Hippocampal formation (tissue), 2 donors: ENCODE measurements around the gene SRMS.
A peak's percentile ranks its signal among the peaks of the same experiment; 100 is the strongest.
"Not testable (repeated sequence)": the region's sequence is repeated elsewhere in the genome, so short reads cannot be mapped to it uniquely, and the experiment has no call there.

ENCODE experiments used
- DNase-seq, 2 donors: peaks; one replicate each; lab custom pipeline; 2025; lab: John Stamatoyannopoulos, UW

The SRMS gene

DNA sequence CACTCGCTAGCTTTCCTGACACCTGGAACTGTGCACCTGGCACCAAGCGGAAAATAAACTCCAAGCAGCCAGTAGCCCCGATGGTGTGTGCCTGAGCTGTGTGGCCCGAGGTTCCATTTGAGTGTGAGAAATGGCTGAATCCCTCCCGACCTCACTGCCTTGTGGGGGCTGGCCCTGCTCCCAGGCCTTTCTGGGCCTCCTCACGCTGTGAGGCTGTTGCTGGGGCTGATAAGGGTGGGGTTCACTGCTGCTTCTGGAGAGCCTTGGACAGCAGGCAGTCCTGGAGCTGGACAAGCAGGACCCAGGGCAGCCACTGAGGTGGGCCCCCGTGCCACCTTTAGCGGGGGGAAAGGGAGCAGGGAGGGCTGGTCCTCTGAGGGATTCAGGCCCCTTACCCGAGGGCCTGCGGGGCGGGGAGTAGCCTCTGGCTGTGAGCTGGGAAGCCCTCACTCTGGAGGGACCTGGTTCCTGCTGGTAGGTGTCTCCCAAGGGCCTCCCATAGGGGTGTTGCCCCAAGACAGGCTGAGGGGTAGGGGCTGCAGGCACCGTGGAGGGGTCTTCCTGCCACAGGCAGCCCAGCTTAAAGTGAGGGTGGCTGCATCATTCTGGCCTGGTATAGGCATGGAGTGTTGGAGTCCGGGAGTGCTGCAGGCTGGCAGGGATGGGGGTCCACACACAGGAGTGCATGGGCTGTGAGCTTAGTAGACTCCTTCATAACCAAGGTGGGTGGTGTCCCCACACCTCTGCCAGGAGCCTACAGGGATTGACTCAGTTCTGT is 25.3 kb downstream of the SRMS start:
- no peak for DNase-seq

DNA sequence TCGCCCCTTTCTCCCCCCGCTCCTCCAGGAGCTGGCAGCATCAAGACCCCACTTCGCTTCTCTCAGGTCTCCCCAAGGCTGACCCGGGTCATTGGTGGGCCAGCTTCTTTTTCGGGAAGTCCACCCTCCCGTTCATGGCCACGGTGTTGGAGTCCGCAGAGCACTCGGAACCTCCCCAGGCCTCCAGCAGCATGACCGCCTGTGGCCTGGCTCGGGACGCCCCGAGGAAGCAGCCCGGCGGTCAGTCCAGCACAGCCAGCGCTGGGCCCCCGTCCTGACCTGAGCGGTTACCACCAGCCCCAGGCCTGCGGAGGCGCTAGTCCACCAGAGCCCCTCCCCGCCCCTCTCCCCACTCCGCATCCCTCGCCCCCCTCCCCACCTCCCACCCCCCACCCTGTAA is 25.9 kb downstream of the SRMS start:
- no peak for DNase-seq

DNA sequence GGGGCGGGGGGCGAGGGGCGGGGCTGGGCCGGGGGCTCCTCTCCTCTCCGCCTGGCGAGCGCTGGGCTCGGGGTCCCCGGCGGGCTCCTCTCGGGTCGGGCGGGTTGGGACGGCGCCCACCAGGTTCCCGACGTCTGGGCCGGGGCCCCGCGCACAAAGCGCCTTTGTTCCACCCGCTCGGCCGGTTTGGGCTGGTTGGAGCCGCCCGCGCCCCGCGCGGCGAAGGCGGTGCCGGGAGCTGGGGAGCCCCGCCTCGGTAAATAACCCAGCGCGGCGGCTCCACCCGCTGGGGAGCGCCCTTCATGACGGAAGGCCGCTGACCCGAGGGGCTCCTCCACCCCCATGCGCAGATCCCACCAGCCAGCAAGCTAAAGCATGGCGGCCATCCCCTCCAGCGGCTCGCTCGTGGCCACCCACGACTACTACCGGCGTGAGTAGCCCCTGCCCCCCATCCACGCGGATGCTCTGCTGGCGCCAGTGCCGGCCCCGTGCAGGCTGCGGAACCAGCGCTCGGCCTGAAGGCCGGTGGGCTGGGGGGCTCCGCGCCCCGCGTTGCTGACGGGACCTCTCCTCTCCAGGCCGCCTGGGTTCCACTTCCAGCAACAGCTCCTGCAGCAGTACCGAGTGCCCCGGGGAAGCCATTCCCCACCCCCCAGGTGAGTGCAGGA is 26.5 kb downstream of the SRMS start:
- DNase-seq, result peak; percentile 56 to 67

DNA sequence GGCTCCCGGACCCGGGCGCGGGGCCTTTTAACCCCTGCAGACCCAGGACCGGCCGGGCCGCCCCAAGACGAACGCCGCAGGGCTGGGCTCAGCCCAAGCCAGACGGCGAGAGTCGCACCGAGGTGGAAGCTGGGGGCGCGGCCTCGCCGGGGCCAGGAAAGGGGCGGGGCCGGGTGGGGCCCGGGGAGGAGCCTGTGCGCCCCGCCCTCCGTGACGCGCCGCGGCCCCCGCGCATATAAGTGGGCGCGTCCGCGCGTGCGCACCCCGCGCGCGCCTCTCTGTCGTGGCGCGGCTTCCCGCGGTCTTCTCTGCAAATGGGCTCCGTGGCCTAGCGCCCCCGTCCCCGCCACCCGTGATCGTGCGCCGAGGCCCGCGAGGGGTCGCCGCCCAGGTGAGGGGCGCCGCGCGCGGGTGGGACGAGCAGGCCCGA is 27.0 kb downstream of the SRMS start, which contains the start of gene PPDPF:
PPDPF (plus strand) TSS at position 262 of the 430 bp plus-strand sequence. CDS start 544 bp downstream, outside the sequence.
- DNase-seq, result peak; percentile 59 to 78

DNA sequence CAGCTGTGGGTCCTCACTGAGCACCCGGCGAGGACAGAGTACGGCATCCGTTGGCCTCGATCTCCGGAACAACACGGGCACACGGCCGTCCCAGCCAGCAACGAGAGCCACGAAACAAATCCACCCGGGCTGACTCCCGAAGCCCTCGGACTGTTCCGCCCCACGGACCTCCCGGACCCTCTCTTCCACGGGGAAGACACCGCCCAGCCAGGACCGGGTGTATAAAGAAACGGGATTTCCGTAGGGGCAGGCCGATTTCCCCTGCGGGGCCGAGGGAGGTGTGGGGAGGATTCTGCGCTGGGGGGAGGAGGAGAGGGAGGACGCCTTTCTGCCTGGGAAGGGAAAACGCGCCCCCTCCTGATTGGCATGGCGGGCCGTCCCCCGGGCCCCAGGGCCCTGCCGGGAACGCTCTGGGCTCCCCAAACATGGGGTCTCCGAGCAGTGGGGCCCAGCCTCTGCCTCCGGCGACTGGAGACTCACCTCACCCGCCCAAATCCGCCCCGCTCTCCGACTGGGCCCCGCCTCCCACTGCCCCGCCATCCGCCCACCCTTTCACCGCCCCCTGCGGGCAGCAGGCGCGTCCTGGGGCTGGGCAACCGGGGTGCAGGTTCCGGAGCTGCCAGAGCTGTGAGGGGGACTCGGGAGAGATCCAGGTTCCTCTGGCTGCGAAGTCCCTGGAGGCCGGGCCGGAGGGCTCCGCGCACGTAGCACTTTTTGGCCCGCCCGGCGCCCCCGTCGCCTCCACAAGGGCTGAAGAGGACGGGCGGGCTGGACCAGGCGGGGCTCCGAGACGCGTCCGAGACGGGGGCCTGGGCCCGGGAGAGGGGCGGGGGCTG is 27.7 kb downstream of the SRMS start:
- DNase-seq, result peak in 1 of 2 donors; percentile 13

DNA sequence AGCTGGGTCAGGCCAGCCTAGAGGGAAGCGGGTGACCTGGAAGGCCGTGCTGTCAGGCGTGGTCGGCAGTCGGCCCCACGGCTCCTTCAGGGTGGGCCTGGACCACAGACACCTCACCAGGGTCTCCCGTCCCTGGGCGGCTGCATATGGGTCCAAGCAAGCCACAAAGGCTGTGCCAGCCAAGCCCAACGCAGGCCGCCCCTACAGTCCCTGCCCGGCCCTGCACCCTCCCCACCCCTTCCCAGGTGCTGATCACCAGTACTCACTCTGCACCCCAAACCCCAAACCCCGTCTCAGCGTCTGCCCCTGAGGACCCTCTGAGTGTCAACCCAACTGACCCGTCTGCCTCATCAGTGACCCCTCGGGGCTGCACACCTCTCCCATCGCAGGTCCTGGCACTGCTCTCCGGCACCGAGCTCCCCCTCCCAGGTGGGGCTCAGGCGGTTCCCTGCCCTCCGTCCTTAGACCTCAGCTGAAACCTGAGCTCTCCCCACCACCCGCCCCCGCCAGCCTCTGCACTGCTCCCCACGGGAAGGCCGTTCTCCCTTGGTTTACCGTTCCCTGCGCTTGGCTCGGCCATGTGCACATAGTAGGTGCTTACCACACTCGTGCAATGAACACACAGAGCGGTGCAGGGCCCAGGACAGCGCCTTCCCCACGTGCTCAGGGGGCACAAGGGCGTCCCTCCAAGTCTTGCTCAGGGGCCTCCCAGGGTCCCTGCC is 28.4 kb downstream of the SRMS start:
- DNase-seq, result no peak

DNA sequence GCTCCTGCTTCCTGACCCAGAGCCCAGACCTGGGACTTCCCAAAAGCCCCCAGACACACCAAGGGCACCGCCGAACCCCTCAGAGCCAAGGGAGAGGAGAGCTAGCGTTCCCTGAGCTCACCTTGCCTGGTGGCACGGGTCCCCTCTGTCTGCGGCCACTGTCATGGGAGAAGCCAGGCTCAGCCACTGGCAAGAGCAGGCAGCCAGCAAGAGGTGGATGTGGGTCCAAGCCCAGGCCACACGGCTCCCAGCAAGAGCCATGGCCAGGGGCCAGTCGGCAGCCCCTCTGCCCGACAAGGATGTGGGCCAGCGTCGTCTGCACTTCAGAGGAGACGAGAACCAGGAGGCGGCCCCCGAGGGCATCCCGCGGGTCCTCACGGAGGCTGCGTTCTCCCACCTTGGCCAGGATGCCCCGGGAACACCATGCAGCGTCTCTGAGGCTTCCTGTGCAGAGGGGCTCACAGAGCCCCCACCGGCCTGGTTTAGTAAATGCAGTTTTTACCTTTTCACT is 29.1 kb downstream of the SRMS start:
- no peak for DNase-seq

DNA sequence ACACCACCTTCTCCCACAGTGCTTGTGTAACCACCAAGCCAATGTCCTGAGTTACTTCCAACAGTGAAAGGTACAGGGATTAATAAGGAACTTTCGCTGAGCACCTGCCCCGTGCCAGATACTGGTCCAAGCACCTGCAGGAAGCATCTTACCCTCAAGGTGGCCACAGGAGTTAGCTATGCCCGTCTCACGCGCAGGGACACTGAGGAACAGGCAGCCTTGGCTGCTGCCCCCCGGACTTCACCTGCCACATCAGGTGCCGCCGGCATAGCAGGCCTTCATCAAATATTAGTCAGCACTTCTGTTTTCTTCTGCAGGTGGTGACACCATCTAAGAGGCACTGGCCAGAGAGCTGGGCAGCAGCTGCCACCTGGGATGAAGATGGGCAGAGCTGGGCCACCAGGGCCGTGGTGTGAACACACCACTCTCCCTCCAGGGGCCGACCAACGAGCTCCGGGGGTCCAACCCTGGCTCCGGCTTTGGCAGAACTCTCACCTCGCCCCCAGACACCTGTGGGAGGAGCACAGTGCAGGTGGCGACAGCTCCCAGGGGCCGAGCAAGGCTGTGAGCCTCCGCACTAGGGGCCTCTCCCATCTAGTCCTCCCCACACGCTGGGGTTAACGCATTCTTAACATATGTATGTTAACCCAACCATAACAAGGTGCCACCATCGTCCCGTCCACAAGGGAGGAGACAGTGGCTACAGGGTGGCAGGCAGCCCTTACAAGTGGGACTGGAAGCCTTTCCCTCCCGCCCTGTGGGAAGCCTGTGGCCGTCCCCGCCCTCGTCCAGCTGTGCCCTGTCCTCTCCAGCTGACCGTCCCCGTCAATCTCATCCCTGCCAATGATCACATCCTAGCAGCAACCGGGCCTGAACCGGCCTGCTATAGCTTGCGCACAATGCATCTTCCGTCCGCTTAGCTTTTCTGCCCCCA is 29.9 kb downstream of the SRMS start:
- DNase-seq, result no peak

DNA sequence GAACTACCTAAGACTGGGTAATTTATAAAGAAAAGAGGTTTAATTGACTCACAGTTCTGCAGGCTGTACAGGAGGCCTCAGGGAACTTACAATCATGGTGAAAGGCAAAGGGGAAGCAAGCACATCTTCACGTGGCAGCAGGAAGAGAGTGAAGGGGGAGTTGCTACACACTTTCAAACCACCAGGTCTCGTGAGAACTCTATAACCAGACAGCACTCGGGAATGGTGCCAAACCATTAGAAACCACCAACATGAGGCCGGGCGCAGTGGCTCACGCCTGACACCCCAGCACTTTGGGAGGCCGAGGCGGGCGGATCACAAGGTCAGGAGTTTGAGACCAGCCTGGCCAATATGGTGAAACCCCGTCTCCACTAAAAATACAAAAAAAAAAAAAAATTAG is 33.0 kb downstream of the SRMS start:
- DNase-seq, result not testable (repeated sequence)

DNA sequence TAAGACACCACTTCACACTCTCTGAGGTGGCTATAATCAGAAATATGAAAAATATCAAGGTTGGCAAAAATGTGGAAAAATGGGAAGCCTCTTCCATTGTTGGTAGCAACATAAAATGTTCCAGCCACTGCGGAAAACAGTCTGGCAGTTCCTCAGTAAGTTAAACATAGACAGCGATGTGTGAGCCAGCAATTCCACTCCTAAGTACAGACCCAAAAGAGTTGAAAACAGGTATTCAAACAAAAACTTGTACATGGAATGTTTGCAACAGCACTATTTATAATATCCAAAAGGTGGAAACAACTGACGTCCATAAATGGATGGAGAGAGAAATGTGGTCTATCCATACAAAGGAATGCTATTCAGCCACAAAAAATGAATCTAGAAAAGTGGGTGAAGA is 34.3 kb downstream of the SRMS start:
- DNase-seq, result no peak

DNA sequence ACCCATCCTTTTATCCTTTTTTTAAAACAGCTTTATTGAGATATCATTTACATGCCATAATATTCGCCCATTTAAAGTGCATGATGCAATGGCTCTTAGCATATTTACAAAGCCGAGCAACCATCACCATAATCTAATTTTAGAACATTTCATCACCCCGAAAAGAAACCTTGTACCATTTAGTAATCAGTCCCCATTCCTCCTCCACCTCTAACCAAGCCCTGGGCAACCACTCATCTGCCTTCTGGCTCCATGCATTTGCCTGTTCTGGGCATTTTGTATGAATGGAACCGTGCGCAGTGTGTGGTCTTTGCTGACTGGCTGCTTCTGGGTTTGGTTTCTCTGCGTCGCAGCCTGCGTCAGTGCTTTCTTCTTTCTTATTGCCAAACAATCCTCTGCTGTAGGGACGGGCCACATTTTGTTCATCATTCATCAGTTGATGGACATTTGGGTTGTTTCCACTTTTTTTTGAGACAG is 38.4 kb downstream of the SRMS start:
- DNase-seq, result no peak

DNA sequence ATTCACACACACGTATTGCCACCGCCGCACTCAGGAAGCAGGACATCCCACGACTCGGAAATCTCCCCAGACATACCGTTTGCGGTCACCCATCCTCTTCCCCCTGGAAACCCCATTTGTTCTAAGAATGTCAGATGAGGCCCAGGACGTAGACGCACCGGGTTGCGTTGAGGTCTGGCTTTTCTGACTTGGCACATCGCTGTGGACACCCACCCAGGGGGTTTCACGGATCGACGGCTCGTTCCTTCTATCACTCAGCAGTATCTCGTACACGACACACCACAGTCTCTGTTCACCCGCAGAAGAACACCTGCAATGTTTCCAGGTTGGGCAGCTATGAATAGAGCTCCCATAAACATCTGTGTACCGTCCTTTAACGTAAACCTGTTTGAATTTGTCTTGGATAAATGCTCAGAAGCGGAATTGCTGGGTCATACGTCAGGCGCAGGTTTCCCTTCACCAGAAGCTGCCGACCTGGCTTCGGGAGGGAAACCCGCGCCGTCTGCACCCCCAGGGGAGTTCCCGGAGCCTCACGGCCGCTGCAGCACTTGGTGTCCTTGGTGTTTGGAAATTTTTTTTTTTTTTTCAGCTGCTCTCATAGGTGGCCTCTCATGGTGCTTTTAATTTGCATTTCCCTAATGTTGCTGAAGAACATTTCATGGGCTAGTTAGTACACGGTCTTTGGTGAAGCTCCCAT is 39.3 kb downstream of the SRMS start:
- no peak for DNase-seq

DNA sequence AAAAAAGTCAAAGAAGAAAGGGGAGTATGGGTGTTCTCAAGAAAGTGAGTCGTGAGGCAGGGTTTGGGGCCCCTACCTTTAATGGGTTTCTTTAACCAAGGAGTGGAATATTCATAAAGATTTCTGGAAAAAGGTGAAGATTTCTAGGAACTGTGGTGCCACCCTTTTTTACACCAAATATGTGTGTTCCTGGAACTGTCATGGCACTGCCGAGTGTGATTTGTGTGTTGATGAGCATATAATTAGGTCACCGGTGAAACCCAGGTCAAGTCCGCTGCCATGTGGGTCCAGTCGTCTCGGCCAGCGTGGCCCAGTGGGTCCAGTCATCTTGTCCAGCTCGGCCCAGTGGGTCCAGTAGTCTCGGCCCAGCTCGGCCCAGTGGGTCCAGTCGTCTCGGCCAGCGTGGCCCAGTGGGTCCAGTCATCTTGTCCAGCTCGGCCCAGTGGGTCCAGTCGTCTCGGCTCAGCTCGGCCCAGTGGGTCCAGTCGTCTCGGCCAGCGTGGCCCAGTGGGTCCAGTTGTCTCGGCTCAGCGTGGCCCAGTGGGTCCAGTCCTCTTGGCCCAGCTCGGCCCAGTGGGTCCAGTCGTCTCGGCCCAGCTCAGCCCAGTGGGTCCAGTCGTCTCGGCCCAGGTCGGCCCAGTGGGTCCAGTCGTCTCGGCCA is 40.3 kb downstream of the SRMS start:
- DNase-seq, result no peak

DNA sequence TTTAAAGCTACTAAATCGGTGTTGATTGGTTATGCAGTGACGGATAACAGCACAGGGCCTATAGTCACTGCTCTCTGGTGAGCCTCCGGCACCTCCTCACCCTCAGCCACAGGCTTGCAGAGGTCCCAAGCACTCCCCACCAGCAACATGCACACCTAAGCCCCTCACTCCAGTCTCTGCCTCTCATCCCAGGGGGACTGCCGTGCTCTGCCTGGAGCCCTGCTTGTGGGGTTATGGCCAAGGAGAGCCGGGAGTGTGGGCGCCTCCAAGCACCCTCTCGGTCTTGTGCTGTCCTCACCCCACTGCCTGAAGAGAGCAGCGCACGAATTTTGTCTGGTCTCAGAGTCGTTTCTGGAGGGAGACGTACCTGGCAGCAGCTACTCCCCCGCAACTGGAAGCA is 41.8 kb downstream of the SRMS start:
- no peak for DNase-seq

DNA sequence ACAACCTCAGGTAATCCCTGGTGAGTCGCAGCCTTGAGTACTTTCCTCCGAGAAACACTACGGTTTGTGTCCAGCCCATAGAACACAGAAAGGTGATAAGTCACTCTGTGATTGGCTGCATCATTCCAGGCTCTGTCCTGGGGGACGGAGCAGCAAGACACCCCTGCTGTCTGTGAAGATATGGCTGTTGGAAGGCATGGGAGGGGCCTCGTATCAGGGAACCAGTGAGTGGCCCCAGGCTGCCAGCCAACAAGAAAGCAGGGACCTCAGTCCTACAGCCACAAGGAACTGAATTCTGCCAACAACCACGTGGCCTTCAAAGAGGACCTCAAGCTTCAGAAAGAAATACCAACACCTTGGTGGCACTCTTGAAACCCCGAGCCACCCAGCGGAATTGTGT is 42.3 kb downstream of the SRMS start:
- DNase-seq, result no peak

DNA sequence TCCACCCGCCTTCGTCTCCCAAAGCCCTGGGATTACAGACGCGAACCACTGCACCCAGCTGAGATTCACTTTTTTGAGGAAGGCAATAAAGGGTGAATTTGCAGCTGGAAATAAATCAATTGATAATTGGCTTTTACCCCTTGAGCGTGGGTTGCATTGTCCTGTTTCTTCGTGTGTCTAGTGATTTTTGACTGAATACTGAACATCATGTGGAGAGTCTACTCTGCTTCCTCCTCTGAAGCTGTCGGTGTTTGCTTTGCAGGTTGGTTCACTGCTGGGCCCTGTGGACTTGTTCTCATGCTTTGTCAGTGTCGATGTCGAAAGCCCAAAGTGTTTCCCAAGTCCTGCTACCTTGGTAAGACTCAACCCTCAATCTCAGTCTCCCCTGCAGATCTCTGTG is 42.9 kb downstream of the SRMS start:
- DNase-seq, result no peak

DNA sequence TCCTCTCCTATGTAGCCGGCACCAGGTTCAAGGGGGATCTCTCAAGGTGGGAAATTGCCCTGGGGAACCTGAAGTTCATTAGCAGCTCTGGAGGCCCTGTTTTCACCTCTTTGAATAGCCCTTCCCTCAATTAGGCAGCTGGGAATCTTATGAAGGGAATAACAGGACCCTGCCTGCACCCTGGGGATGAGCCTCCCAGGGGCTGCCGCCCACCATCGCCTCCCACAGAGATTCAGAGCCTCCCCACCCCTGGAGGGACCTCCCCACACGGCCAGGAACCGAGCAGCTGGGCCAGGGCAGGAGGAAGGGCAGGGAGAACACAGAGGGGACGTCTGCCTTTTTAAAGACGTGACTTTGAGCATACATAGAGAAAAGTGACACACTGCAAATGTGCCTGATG is 44.0 kb downstream of the SRMS start:
- no peak for DNase-seq

DNA sequence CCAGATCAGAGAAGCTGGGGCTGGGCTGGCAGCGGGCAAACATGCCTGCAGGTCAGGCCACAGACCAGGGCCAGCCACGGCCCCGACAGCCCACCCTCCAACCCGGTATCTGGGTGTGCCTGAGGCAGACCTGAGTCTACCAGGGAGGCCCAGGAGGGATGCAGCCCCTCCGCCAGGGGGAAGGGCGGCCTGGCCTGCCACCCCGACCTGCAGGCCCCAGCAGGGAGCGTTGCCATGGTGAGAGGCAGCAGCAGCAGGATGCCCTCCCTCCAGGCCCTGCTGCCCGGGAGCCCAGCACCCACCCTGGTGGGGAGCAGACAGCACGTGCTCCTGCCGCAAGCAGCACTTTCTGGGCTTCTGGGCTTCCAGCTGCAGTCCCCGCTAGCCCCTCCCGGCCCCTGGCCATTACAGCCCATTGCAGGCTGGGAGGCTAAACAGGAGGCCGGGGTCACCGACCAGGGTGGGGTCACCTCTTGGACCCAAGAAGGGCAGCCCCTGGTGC is 44.8 kb downstream of the SRMS start:
- no peak for DNase-seq
